Heart right ventricle (tissue), 16 donors: ENCODE data around the gene SQOR. TPM values are rescaled to one million over a fixed set of nuclear protein-coding genes. Genes with fewer than 3 reads are reported as not detected.

Experiments
- ATAC-seq, 8 donors: fragments of 200-7000 bp; cut with Tn5 transposase; one replicate each; pipeline ENCODE4 v1.9.1; 2020; ENCODE audit warnings: mild to moderate bottlenecking in 8 of 8, moderate library complexity in 8 of 8, moderate number of reproducible peaks in 1 of 8
- DNase-seq, 2 donors: peaks; one replicate each; pipeline ENCODE4 v3.0.0-alpha.2; 2020
- H3K27ac ChIP-seq, 10 donors: fragments of 200-600 bp; sonication (generic) in 2 of 10; one replicate each; pipeline versions ENCODE4 v1.5.0 to v1.8.0; 2020 to 2022; ENCODE audit warnings: mild to moderate bottlenecking in 3 of 10
- H3K27me3 ChIP-seq, 7 donors: fragments of 200-600 bp; one replicate each; pipeline ENCODE4 v1.8.0; 2021 to 2022; ENCODE audit warnings: mild to moderate bottlenecking in 2 of 7
- H3K36me3 ChIP-seq, 9 donors: fragments of 200-600 bp; sonication (generic) in 1 of 9; one replicate each; pipeline versions ENCODE4 v1.5.0 to v1.8.0; 2020 to 2022; ENCODE audit warnings: mild to moderate bottlenecking in 2 of 9
- H3K4me1 ChIP-seq, 9 donors: fragments of 200-600 bp; sonication (generic) in 1 of 9; one replicate each; pipeline versions ENCODE4 v1.5.0 to v1.8.0; 2020 to 2022; ENCODE audit warnings: mild to moderate bottlenecking in 4 of 9
- H3K4me3 ChIP-seq, 10 donors: fragments of 200-600 bp; sonication (generic) in 2 of 10; one replicate each; pipeline versions ENCODE4 v1.5.0 to v1.8.0; 2020 to 2022; ENCODE audit warnings: mild to moderate bottlenecking in 7 of 10, moderate library complexity in 2 of 10
- H3K9me3 ChIP-seq, 11 donors: fragments of 200-600 bp in 10 of 11; sonication (generic) in 2 of 11; one replicate each; pipeline versions ENCODE4 v1.5.0 to v1.8.0; 2013 to 2022; ENCODE audit warnings: mild to moderate bottlenecking in 2 of 11, control low read depth in 1 of 11, moderate library complexity in 1 of 11
- WGBS, 2 donors: extraction: QIAGEN DNeasy Blood & Tissue Kit; methylation state at CpG; one replicate each; pipeline ENCODE4 v1.1.7; 2013; ENCODE audit warnings: inconsistent platforms in 1 of 2; 5-methylcytosine and 5-hydroxymethylcytosine counted together
- intact Hi-C, 10 donors: fragments of 100-400 bp; cut with DNase I; formaldehyde crosslinking; loops; one replicate each; pipeline versions ENCODE4 v1.11.1 to v1.14.2; 2022
- polyA plus RNA-seq, 2 donors: library from polyadenylated mRNA; stranded (reverse); fragments of 200-250 nt; gene quantifications; one replicate each; pipeline ENCODE4 v1.2.3, GENCODE V29; 2013
- total RNA-seq, 10 donors: library from RNA; stranded (reverse); fragmentation: NEBNext Ultra II Directional in 3 of 10; extraction: Animal tissue kit (Norgen Biotek cat#: 25700) in 3 of 10; gene quantifications; one replicate each; pipeline versions ENCODE4 v1.2.1 to v1.2.4, GENCODE V29; 2021 to 2023
- TF ChIP-seq, protein P1 (sequence below), 9 donors: fragments of 200-600 bp; sonication (generic) in 2 of 9; IDR thresholded peaks; one replicate each; pipeline versions ENCODE4 v1.5.0 to v1.8.0; 2021 to 2022; ENCODE audit warnings: antibody characterized with exemption in 9 of 9, mild to moderate bottlenecking in 5 of 9, moderate library complexity in 1 of 9
- donor health status: Arrhythmogenic right ventricular cardiomyopathy.
- donor health status: ischemic (EF 13 %, LVEDD 7.1; RV severe dilation, severe dysfunction).
- donor health status: healthy with polysubstance abuse.
- donor health status: DM: no; HTN: yes; CAD: no.
- donor health status: DM: no; HTN: no; CAD: no.
- donor health status: ischemic (EF 25% LVEDD 6.9; RV normal size, moderate dysfunction).
- donor health status: ischemic (EF 25% LVEDD 5.7; RV mildly dilated, moderate dysfunction).
- donor health status: healthy.
- donor health status: DM: yes; HTN: yes; CAD: no.
- donor health status: Ischemic cardiomyopathy.
- donor health status: ischemic (EF 35%, LVEDD 5.7; RV mildly dilated, moderate dysfunction).
- donor health status: nonischemic (EF 11% LVEDD 7.7; RV severe dilation, severe dysfunction).
- donor health status: DM: yes; HTN: yes; CAD: no.
- donor health status: PGD.
- donor health status: ischemic (EF 29% LVEDD 5.4; RV normal size, mild dysfunction).
- donor health status: nonischemic (EF 23%, LVEDD 6.1; RV moderate dilation, normal function).

Gene SQOR
- total and polyA plus RNA-seq, 12 donors, result 10.3 to 41.8 (median 17.1) TPM

DNA sequence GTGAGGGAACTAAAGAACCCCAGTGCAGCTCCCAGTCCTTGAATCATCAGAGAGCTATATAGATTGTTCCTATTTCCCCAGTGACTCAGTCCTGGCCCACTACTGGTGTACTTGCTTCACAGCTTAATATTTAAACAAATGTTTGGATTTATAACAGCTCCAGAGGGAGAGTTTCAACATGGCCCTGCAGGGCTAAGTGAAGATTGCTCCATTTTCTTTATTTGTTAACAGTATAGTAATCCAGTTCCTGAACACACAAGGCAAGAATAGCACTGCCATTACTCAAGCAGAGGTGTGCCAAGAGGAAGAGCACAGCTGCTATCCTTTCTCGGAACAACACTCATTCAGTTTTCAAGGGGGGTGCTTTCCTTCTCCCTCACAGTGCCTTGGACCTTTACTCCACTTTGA lies 6.5 kb downstream of the SQOR start:
- H3K4me3 ChIP-seq, result no peak overlapping the region
- TF ChIP-seq, protein P1, sequence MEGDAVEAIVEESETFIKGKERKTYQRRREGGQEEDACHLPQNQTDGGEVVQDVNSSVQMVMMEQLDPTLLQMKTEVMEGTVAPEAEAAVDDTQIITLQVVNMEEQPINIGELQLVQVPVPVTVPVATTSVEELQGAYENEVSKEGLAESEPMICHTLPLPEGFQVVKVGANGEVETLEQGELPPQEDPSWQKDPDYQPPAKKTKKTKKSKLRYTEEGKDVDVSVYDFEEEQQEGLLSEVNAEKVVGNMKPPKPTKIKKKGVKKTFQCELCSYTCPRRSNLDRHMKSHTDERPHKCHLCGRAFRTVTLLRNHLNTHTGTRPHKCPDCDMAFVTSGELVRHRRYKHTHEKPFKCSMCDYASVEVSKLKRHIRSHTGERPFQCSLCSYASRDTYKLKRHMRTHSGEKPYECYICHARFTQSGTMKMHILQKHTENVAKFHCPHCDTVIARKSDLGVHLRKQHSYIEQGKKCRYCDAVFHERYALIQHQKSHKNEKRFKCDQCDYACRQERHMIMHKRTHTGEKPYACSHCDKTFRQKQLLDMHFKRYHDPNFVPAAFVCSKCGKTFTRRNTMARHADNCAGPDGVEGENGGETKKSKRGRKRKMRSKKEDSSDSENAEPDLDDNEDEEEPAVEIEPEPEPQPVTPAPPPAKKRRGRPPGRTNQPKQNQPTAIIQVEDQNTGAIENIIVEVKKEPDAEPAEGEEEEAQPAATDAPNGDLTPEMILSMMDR (IDR thresholded peaks at IDR 0.05), result no peak
- no peaks in the 10 kb centered on the region for H3K36me3 ChIP-seq
- intact Hi-C loops, result no loop called here
- no peaks in the 10 kb centered on the region for H3K9me3 ChIP-seq
- DNase-seq (no peak), ATAC-seq (peak in 4 of 8 donors; percentile 5 to 74 (median 32))
- no peaks in the 10 kb centered on the region for H3K27me3 ChIP-seq
- peak overlapping the region in 6 of 10 donors; percentile 1 to 95 (median 30) for H3K27ac ChIP-seq
- peaks cover 0 to 98% (median 55%) of the 10 kb centered on the region in 9 donors for H3K4me1 ChIP-seq
- 16 to 50% methylated on average over 1 of the region's 1 CpG for WGBS, 2 donors

DNA sequence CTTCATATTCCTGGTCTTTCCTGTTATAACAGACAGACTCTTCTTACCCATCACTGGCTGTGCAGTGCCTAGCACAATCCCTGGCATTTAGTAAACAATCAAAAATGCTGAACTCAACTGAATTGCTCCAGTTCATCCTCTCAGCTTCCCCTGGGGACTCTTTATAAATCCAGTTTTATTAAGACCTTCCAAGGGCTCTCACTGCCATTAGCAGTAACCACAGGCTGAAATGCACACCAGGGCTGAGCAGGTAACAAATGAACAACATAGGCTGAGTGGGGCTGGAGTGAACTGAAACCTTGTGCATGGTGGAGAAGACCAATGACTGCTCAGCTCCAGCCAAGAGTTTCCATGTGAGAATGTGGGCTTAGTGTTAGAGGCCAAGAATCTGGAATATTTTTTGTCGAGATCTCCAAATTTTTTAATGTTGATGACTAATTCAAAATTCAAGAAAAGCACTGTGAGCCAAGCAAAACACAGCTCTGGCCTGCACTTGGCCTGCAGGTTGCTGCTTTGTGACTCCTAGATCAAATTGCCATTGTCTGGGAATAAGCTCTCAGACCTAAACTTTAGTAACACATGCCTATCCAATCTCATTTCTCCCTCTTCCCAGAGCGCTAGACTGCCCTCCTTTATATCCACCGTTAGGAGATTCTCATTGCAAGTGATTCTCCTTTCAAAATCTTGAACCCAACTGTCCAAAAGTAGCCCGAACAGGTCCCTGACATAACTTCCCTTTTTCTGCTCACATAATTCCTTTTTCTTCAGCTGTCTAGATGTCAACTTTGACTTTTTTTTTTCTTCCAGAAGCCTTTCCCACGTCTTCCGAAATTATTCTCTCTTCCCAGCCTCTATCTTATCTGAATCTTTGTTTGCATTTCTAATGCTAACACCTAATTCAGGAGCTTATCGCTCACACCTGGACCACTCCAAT lies 7.4 kb downstream of the SQOR start:
- H3K4me1 ChIP-seq, result peaks cover 0 to 95% (median 51%) of the 10 kb centered on the region in 9 donors
- DNase-seq, result no peak

DNA sequence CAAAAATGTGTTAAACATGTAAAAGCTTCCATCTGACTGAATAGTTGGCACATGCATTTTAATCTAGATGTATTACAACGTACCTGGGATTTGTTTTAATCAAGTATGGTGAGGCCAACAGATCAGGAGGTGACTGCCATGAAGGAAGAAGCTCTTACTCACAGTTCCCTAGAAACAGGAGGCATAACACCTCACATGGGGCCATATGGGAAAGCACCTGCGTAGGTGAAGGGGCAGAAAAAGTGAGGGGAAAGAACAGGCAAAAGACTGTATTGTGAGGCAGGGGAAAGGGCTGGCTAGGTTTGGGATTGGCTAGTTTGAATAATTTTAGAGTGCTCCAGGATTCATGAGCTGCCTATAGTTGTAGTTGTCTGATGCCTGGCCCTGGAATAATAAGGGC lies 9.6 kb downstream of the SQOR start:
- no peak overlapping the region for H3K4me3 ChIP-seq
- TF ChIP-seq, protein P1 (IDR thresholded peaks at IDR 0.05), result no peak
- intact Hi-C loops, result no loop called here
- H3K27ac ChIP-seq, result peak overlapping the region in 1 of 10 donors; percentile 66
- no peaks in the 10 kb centered on the region for H3K9me3 ChIP-seq
- no peaks in the 10 kb centered on the region for H3K36me3 ChIP-seq
- WGBS, 2 donors, result 94% methylated on average over 2 of the region's 2 CpGs
- peaks cover 0 to 88% (median 47%) of the 10 kb centered on the region in 9 donors for H3K4me1 ChIP-seq
- no peak for DNase-seq
- no peak for ATAC-seq
- no peaks in the 10 kb centered on the region for H3K27me3 ChIP-seq

More for the DNA sequence above, 7.4 kb downstream of the SQOR start:
- H3K27ac ChIP-seq, result peak overlapping the region in 6 of 10 donors; percentile 1 to 95 (median 30)
- H3K4me3 ChIP-seq, result no peak overlapping the region
- no peaks in the 10 kb centered on the region for H3K27me3 ChIP-seq
- TF ChIP-seq, protein P1 (IDR thresholded peaks at IDR 0.05), result no peak
- H3K9me3 ChIP-seq, result no peaks in the 10 kb centered on the region
- 69 to 72% methylated on average over 7 of the region's 7 CpGs for WGBS, 2 donors
- intact Hi-C loops, result no loop called here
- ATAC-seq, result peak in 6 of 8 donors; percentile 23 to 59 (median 27)
- no peaks in the 10 kb centered on the region for H3K36me3 ChIP-seq

DNA sequence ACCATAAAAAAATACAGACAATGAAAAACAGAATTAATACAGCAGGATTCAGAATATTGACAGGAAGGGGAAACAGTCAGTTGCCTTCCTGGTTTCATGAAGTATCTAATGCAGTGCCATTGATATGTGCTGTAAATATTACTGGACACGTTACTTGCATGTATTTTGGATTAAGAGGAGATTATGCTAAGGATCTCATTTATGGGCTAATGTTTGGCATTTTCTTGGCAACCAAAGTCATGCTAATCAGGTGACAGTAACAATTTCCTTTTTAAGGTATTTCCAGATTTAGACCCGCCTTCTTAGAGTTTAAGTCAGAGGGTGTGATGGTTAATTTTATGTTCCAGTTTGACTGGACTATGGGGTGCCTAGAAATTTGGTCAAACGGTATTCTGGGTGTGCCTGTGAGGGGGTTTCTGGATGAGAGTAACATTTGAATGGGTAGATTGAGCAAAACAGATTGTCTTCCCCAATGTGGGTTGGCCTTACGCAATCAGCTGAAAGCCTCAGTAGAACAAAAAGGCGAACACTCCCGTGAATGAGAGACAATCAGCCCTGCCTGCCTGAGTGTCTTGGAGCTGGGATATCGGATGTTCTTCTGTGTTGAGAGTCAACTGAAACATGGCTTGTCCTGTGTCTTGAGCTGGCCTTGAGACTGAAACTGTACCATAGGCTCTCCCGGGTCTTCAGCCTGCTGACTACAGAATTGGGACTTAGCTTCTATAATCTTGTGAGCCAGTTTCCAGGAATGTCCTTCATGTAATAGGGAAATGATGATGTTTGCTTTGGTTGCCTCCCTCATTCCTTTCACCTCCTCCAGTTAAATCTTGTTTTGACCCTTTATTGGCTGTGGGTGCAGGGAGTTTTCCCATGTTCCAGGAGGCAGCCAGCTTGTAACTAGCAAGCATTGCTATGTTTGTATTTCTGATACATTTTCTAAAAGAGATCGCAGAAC lies 10.5 kb downstream of the SQOR start:
- Histone ChIP-seq H3K36me3 (no peaks in the 10 kb centered on the region), H3K9me3 (no peaks in the 10 kb centered on the region), H3K27me3 (no peaks in the 10 kb centered on the region), H3K4me3 (no peak overlapping the region), H3K4me1 (peaks cover 0 to 86% (median 50%) of the 10 kb centered on the region in 9 donors), H3K27ac (peak overlapping the region in 2 of 10 donors; percentile 13 to 66)
- ATAC-seq (peak in 4 of 8 donors; percentile 13 to 49 (median 28)), DNase-seq (no peak)
- TF ChIP-seq, protein P1 (IDR thresholded peaks at IDR 0.05), result no peak
- WGBS, 2 donors, result 82 to 83% methylated on average over 9 of the region's 9 CpGs
- intact Hi-C loops, result no loop called here
